HepG2 (cell line): ENCODE data around the gene KLC4. TPM values are rescaled to one million over a fixed set of nuclear protein-coding genes. Genes with fewer than 3 reads are reported as not detected.

Experiments used
- ARID2 ChIP-seq: sonication (generic); formaldehyde crosslinking; IDR thresholded peaks from 2 replicates; pipeline ENCODE4 v1.8.1; 2022; ENCODE audit warnings: mild to moderate bottlenecking, missing genetic modification reagents, borderline replicate concordance
- ATF4 ChIP-seq, 2 experiments: fragments of 450-650 bp in 1 of 2; sonication (generic) in 1 of 2; formaldehyde crosslinking; IDR thresholded peaks; 2 replicates each; pipeline versions ENCODE4 v1.5.0 to v1.8.0; 2020 to 2022; ENCODE audit warnings: mild to moderate bottlenecking in 1 of 2, missing genetic modification reagents in 1 of 2
- BRD4 ChIP-seq: sonication (generic); formaldehyde crosslinking; IDR thresholded peaks from 2 replicates; pipeline ENCODE4 v1.4.0; 2020; ENCODE audit warnings: missing genetic modification reagents
- IKZF1 ChIP-seq: fragments of 450-650 bp; IDR thresholded peaks from 2 replicates; pipeline ENCODE4 v1.7.1; 2016
- NFE2L1 ChIP-seq: sonication (generic); formaldehyde crosslinking; IDR thresholded peaks from 2 replicates; pipeline ENCODE4 v1.4.0; 2020; ENCODE audit warnings: missing genetic modification reagents, mild to moderate bottlenecking, borderline replicate concordance
- NFE2L2 ChIP-seq: fragments of 150-350 bp; IDR thresholded peaks from 2 replicates; pipeline ENCODE4 v1.6.1; 2014; ENCODE audit warnings: low read length
- PHF21A ChIP-seq: sonication (generic); formaldehyde crosslinking; IDR thresholded peaks from 2 replicates; pipeline ENCODE4 v1.5.0; 2020; ENCODE audit warnings: mild to moderate bottlenecking, missing genetic modification reagents
- SNAPC4 ChIP-seq: sonication (generic); formaldehyde crosslinking; IDR thresholded peaks from 2 replicates; pipeline ENCODE4 v1.4.0; 2020; ENCODE audit warnings: mild to moderate bottlenecking, missing genetic modification reagents
- SP1 ChIP-seq, 2 experiments: fragments of 450-650 bp in 1 of 2; sonication (generic) in 1 of 2; formaldehyde crosslinking in 1 of 2; IDR thresholded peaks; 2 replicates each; pipeline versions ENCODE4 v1.4.0 to v1.6.1; 2016 to 2020; ENCODE audit warnings: missing genetic modification reagents in 1 of 2
- TFAP4 ChIP-seq: sonication (generic); IDR thresholded peaks from 2 replicates; pipeline ENCODE4 v1.6.1; 2016; ENCODE audit warnings: low read depth, borderline replicate concordance
- ZBTB3 ChIP-seq: sonication (generic); formaldehyde crosslinking; IDR thresholded peaks from 2 replicates; pipeline ENCODE4 v1.4.0; 2020; ENCODE audit warnings: low read depth, mild to moderate bottlenecking, moderate library complexity, missing genetic modification reagents, borderline replicate concordance
- ZIK1 ChIP-seq: sonication (generic); formaldehyde crosslinking; IDR thresholded peaks from 2 replicates; pipeline ENCODE4 v1.5.0; 2020; ENCODE audit warnings: mild to moderate bottlenecking, low read depth, missing genetic modification reagents, borderline replicate concordance
- ZNF224 ChIP-seq: sonication (generic); formaldehyde crosslinking; IDR thresholded peaks from 2 replicates; pipeline ENCODE4 v1.5.0; 2020; ENCODE audit warnings: mild to moderate bottlenecking, missing genetic modification reagents
- ZNF543 ChIP-seq: sonication (generic); formaldehyde crosslinking; IDR thresholded peaks from 2 replicates; pipeline ENCODE4 v1.4.0; 2020; ENCODE audit warnings: mild to moderate bottlenecking, missing genetic modification reagents
- ZNF691 ChIP-seq: sonication (generic); formaldehyde crosslinking; IDR thresholded peaks from 2 replicates; pipeline ENCODE4 v1.4.0; 2020; ENCODE audit warnings: missing genetic modification reagents, low read depth, mild to moderate bottlenecking, borderline replicate concordance
- ZNF800 ChIP-seq: sonication (generic); formaldehyde crosslinking; IDR thresholded peaks from 2 replicates; pipeline ENCODE4 v1.4.0; 2020; ENCODE audit warnings: missing genetic modification reagents
- ZNF850 ChIP-seq: sonication (generic); formaldehyde crosslinking; conservative IDR thresholded peaks from 2 replicates; pipeline ENCODE4 v1.9.0; 2021; ENCODE audit warnings: mild to moderate bottlenecking, missing genetic modification reagents
- ZNF883 ChIP-seq: sonication (generic); formaldehyde crosslinking; IDR thresholded peaks from 2 replicates; pipeline ENCODE4 v1.5.1; 2020; ENCODE audit warnings: mild to moderate bottlenecking, missing genetic modification reagents; ENCODE audit errors: not compliant biosample characterization
- polyA plus RNA-seq, 8 experiments: library from polyadenylated mRNA; depleted of rRNA in 3 of 8; stranded (reverse) in 7 of 8; unstranded in 1 of 8; fragments of >200 nt; fragmentation: Illumina TruSeq in 4 of 8; extraction: Trizol in 4 of 8; gene quantifications; 2 replicates each; pipeline versions ENCODE4 v1.2.1 to v1.2.3, GENCODE V29; 2011 to 2016; ENCODE audit warnings: low read depth in 4 of 8, missing spikeins in 1 of 8, mixed read lengths in 1 of 8; ENCODE audit not compliant: insufficient read depth in 1 of 8
- total RNA-seq, 5 experiments: library from RNA; depleted of rRNA; stranded (reverse); fragments of >200 nt; fragmentation: Illumina TruSeq; extraction: Trizol; gene quantifications; 2 replicates each; pipeline ENCODE4 v1.2.3, GENCODE V29; 2016; ENCODE audit warnings: low read depth in 1 of 5

KLC4 gene
- total and polyA plus RNA-seq, 2 of the 13 experiments (the other 11 are each of a cell fraction or from before 2014, with no cell fraction given) = 45.4 to 70.4 TPM

- peak; percentile 66; the same call in 1 of the 2 replicates for TF ChIP-seq ZNF543 (CRISPR knock-in tag)
- TF ChIP-seq ZBTB3 (CRISPR knock-in tag) = no peak
- TF ChIP-seq ZNF224 (CRISPR knock-in tag) = no peak
- TF ChIP-seq ATF4 (CRISPR knock-in tag; IDR thresholded peaks at IDR 0.05) = peak in 1 of 2 experiments; percentile 61; a peak in 2 of 4 replicates
- TF ChIP-seq ZNF691 (CRISPR knock-in tag) = peak; percentile 90; the same call in 1 of the 2 replicates
- no peak for TF ChIP-seq SP1 (IDR thresholded peaks at IDR 0.05)
- 0 out of 2 replicates have a peak, but pooled peaks have one; percentile 62 for TF ChIP-seq SP1 (CRISPR knock-in tag; IDR thresholded peaks at IDR 0.05)
- no peak for TF ChIP-seq NFE2L1 (CRISPR knock-in tag)
- TF ChIP-seq ZNF800 = 0 out of 2 replicates have a peak, but pooled peaks have one; percentile 16
- 0 out of 2 replicates have a peak, but pooled peaks have one; percentile 49 for TF ChIP-seq TFAP4
- TF ChIP-seq SNAPC4 (CRISPR knock-in tag) = no peak
- peak; percentile 30; the same call in 1 of the 2 replicates for TF ChIP-seq BRD4 (CRISPR knock-in tag)
- no peak for TF ChIP-seq NFE2L2
- TF ChIP-seq ZNF883 (CRISPR knock-in tag) = peak; percentile 83
- TF ChIP-seq ZIK1 (CRISPR knock-in tag) = peak; percentile 84
- TF ChIP-seq ZNF850 (CRISPR knock-in tag) = peak; percentile 58; the same call in 1 of the 2 replicates
- no peak for TF ChIP-seq IKZF1
- peak; percentile 64; the same call in 1 of the 2 replicates for TF ChIP-seq ARID2 (CRISPR knock-in tag)
- TF ChIP-seq PHF21A (CRISPR knock-in tag) = peak; percentile 84
These were observed 763 bp downstream of the KLC4 start (continued) for GRCh38 chr6:43060034-43060754.
